ENCODE measurements around the gene INTS1.

INTS1 gene, protein sequence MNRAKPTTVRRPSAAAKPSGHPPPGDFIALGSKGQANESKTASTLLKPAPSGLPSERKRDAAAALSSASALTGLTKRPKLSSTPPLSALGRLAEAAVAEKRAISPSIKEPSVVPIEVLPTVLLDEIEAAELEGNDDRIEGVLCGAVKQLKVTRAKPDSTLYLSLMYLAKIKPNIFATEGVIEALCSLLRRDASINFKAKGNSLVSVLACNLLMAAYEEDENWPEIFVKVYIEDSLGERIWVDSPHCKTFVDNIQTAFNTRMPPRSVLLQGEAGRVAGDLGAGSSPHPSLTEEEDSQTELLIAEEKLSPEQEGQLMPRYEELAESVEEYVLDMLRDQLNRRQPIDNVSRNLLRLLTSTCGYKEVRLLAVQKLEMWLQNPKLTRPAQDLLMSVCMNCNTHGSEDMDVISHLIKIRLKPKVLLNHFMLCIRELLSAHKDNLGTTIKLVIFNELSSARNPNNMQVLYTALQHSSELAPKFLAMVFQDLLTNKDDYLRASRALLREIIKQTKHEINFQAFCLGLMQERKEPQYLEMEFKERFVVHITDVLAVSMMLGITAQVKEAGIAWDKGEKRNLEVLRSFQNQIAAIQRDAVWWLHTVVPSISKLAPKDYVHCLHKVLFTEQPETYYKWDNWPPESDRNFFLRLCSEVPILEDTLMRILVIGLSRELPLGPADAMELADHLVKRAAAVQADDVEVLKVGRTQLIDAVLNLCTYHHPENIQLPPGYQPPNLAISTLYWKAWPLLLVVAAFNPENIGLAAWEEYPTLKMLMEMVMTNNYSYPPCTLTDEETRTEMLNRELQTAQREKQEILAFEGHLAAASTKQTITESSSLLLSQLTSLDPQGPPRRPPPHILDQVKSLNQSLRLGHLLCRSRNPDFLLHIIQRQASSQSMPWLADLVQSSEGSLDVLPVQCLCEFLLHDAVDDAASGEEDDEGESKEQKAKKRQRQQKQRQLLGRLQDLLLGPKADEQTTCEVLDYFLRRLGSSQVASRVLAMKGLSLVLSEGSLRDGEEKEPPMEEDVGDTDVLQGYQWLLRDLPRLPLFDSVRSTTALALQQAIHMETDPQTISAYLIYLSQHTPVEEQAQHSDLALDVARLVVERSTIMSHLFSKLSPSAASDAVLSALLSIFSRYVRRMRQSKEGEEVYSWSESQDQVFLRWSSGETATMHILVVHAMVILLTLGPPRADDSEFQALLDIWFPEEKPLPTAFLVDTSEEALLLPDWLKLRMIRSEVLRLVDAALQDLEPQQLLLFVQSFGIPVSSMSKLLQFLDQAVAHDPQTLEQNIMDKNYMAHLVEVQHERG (N-terminal part only)

DNA sequence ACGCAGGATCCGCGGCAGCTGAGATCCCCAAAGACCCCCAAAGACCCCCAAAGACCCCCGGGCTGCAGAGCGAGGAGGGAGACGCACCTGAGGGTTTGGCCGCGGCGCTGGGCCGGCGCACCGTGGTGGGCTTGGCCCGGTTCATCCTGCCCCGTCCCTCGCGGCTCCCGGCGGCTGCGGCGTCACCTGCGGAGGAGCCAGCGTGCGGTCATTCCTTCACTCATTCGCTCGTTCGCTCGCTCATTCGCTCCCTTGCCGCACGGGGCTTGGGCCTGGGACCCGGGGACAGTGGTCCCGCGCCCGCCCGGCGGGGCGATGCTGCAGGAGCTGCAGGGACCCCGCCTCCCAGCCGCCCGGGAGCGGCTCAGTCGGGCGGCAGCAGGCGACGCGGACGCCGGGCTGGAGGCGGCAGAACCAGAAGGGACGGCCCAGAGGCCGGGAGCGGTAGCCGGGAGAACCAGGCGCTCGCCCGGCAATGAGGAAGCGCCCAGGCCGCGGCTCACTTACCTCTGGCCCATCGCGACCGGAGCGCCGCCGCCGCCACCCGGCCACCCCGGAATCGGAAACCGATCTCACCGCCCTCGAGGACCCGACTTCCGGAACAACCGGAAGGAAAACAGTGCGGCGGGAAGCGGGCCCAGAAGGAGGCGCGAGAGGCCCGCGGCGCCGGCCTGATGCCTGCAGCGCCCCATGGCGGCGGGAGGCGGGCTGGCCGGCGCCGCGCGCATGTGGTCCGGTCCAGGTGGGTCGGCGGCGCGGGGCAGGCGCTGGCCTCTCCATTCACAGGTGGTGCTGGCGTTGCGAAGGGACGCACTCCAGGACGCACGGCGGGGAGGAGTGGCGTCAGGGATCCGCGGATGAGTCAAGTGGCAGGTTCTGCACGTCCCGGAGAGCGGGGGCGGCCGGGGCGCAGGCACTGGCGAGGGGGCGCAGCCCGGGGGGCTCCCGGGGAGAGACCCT lies at the start of gene INTS1:
INTS1 (minus strand) TSS at position 574 of the 960 bp plus-strand sequence; CDS start at position 145, 429 bp downstream.
- DNase-seq (ENCODE audit: low read depth, low spot score), result peak; percentile 77

DNA sequence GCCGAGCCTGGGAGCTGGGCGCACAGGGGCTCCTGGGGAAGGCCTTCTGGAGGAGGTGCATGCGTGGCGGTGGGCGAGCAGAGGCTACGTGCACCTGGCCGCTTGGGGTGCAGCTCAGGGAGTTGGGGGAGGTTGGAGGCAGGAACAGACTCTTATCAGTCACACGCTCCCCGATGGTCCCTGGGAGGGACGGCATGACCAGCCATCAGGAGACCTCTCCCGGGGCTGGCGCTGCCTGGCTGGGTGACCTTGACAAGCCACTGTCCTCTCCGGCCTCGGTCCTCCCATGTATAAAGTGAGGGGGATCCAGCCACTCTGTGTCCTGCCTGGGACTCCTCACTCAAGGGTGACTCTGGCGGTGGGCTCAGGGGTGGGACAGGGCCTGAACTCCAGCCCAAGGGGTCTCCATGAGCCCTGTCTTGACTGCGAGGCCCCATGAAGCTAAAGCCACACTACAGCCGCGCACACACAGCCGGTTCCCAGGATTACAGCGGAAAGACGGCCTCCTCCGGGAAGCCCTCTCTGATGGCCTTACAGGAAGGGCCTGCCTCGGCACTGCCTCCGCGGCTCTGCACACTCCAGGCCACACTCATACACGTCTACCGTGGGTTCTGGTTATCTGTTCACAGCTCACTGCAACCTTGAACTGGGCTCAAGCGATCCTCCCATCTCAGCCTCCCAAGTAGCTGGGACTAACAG lies 49.5 kb upstream of the INTS1 start:
- no peak for DNase-seq (ENCODE audit: low read depth, low spot score)

DNA sequence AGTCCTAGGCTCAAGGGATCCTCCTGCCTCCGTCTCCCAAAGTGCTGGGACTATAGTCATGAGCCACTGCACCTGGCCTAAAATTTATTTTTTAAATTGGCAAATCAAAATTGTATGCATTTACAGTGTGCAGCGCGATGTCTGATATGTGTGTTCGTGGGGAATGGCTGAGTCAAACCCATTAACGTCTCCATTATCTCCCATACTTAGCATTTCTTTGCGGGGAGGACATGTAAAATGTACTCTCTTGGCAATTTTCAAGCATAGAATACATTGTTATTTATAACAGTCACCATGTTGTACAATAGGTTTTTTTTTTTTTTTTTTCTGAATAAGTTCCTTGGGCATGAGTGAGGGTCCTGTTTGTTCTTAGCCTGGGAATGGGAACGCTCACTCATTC lies 48.0 kb upstream of the INTS1 start:
- DNase-seq (ENCODE audit: low read depth, low spot score), result no peak

DNA sequence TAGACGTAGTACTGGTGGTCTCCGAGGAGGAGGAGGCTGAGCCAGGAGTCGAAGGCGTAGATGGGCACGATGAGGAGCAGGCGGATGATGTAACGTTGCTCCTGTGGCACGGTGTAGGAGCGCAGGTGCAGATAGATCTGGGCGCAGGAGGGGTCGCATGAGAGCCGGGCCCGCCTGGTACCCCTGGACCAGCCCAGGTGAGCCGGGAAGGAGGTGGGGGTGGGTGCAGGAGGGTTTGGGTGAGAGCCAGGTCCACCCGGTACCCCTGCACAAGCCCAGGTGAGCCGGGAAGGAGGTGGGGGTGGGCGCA lies 46.6 kb upstream of the INTS1 start:
- DNase-seq (ENCODE audit: low read depth, low spot score), result no peak

DNA sequence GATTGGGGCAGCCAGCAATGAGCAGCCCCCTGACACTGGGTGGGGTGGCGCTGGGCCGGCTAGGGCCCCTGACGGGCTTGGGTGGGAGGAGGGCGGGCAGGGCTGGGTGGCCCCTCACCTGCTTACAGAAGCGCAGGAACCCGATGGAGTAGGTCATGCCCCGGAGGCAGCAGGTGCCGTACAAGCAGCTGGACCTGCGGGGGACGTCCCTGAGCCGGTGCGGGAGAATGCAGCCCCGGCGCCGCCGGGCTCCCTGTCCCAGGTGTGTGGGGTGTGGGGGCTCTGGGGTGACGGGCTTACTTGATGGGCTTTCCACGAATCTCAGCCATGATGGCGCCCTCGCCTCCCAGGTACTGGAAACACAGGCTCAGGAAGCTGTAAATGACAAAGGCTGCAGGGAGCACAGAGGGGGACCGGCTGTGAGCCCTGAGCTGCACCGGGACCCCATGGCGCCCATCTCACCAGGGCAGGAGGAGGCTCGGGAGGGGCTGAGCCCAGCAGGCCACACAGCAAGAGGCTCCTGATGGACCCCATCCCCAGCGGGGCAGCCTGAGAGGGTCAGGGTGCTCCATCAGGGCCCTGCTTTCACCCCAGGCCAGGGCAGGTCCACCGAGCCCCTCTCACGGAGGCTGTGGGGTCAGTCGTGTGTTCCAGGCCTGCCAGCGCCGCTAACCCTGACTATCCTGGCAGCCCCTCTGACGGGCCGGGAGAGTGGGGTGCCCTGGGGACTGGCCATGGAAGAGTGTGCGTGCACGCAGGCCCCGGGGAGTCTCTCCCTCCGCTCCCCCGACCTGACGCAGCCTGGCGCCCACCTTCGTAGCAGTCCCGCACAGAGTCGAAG lies 46.0 kb upstream of the INTS1 start:
- no peak for DNase-seq (ENCODE audit: low read depth, low spot score)

DNA sequence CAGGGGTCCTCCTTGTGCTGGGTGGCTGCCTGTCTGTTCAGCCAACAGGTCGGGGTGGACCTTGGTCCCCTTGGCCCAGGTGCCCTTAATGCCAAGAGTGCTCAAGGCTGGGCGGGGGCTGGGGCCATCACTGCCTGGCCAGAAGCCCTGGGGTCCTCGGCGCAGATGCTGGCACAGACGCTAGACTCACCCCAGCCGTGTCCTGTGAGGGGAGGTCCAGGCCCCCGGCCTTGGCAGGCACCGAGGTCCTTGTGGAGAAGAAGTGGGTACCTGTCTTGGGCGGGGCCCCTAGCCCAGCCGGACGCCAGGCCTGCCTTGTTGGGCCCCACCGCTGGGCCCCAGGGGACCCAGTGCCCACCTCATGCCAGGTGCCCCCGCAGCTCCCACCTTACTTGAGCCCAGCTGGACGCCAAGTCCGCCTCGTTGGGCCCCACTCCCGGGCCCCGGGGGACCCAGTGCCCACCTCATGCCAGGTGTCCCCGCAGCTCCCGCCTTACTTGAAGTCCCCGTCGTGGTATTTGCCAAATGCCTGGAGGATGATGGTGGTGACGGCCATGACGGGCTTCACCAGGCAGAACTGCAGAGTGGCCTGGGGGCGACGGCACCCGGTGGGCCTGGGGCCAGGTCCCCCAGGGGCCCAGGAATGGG lies 45.3 kb upstream of the INTS1 start:
- no peak for DNase-seq (ENCODE audit: low read depth, low spot score)

DNA sequence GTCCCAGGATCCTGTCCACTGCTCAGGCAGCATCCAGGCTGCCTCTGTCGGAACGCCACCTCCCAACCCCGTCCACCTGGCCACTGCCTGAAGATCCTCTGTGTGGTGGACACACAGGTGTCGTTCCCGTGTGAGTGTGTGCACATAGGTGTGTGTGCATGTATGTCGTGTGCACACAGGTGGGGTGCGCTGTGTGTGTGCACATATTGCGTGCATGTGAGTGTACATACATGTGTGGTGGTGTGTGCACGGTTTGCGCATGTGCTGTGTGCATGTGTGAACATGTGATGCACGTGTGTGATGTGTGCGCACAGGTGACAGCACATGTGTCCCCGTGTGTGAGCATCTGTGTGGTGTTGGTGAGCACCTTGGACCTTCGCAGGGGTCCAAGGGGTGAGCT lies 44.8 kb upstream of the INTS1 start:
- no peak for DNase-seq (ENCODE audit: low read depth, low spot score)

DNA sequence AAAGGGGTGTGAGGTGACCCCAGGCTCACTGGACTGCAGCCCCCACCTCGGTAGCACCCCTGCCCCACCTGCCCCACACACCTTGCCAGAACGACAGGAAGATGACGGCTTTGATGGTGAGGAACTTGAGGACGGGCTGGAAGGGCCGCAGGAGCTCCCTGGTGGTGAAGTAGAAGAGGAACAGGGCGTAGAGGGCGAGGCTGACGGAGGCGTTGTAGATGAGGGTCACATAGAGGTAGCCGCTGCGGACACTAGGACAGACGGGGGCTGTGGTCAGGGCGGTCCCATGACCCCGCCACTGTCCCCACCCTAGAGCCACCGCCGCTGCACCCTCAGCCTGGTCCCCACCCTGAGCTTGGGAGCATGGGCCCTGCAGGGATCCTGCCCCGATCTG lies 44.2 kb upstream of the INTS1 start:
- DNase-seq (ENCODE audit: low read depth, low spot score), result no peak

DNA sequence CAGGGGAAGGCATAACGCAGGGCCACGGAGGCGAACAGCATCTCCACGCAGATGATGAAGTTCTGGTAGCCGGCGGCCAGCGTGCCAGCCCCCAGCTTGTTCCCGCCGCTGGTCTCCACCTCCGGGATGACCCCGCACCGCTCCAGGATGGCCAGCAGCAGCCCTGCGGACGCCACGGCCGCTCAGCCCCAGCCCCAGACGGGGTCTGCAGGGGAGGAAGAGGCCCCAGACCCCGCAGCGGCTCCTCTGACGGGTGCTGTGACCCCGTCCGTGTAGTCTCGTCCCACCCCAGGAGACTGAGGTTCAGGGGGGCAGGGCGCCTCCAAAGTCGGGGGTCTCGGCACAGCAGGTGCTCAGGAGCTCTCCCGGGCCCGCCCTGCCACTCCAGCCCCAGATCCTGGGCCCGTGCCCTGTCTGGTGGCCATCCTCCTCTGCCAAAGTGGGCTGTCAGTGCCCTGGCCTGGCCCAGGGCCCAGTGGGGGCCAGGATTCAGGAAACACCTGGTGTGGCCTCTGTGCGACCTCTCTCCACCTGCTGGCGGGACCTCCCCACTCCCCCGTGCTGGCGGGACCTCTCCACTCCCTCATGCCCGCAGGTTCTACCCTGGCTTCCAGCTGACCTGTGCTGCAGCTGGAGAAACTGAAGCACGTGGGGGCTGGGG lies 43.7 kb upstream of the INTS1 start:
- DNase-seq (ENCODE audit: low read depth, low spot score), result no peak

DNA sequence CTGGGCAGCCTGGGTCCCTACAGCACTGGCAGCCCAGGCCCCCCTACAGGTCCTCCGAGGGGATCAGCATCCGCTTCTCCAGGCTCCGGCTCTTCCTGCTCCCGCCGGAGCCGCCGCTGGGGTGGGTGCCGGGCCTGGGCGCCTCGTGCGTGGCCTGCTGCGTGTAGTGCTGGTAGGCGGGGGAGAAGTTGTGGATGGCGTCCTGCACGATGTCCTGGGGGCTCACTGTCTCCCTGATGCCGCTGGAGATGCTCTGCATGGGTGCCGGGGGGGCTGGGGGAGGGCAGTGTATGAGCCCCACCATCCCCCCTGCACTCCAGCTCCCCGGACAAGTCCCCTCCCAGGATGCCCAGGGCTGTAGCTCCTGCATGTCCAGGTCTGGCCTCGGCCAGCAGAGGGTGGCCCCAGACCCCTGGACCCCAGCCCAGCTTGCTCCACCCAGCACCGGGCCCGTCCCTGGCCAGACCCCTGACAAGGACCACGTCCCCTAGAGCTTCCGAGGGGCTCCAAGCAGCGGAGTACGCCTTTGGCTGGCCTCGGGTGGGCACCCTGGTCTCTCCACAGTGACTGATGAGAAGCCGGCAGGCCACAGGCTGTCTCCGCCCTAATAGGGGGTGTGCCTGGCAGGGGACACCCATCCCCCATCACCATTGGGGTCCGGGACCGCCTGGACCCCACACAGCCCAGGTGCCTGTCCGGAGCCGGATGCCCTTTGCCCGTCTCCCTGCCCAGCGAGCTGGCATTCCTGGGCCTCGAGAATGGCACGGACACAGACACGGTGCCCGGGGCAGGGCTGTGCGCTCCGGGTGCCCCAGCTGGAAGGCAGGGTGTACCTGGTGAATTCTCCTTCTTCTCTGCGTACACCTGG lies 43.0 kb upstream of the INTS1 start:
- no peak for DNase-seq (ENCODE audit: low read depth, low spot score)

DNA sequence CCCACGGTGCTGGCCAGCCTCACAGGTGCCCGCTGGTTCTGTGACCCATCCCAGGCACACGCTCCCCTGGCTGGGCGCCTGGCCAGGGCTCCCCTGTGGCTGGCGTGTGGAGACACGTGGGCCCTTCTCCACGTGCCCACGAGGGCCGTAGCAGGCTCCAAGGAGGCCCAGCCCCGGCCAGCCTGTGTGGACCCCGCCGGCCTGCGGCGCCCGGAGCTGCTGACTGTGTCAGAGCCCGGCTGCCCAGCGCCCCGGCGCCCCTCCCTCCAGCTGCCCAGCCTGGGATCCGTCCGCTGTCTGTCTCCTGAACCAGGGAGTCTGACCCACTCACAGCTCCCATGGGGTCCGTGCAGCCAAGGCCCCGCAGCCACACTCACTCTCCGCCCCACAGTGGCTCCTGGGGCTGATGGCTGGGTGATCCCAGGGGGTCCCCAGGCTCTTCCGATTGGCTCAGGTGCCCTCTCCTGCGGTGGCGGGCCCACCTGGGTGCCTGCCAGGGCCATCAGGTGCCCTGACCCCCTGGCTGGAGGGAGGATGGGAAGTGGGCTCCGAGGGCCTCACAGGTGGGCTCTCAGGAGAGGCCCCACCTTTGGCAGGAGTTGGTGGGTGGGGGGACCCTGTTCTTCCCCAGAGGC lies 42.2 kb upstream of the INTS1 start:
- no peak for DNase-seq (ENCODE audit: low read depth, low spot score)

DNA sequence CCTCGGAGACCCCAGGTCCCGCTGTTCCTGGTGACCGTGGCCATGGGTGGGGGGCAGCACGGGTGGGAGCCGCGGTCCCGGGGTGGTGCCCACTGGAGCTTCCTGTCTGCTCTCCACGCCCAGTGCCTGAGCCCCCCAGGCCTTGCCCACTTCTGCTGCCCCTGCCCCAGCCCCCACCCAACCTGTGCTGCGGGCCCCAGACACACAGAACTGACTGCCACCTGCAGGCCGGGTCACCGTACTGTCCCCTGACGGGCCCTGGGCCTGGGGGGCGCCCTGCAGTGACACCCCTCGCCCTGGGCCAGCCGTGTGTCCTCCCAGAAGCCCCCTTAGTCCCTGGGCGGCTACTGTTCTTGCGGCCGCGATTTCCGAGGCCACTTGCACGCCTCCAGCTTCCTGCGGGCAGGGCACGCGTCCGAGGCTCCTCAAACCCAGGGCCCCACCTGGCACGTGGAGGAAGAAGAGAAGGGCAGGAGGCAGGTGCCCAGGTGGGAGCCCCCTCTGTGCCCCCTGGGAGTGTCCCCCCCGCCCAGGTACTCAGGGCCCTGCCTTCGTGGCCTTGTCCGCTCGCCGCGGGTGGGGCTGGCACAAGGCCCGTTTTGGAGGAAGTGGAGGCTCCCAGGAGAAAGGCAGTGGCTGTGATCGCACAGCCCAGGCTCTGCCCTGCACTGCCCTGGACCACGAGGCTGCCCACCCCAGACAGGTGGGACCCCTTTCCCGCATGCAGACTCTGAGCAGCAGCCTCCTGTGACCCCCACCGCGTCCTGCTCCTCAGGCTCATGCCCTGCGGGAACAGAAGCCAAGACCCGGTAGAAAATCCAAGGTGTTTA lies 41.4 kb upstream of the INTS1 start:
- no peak for DNase-seq (ENCODE audit: low read depth, low spot score)

DNA sequence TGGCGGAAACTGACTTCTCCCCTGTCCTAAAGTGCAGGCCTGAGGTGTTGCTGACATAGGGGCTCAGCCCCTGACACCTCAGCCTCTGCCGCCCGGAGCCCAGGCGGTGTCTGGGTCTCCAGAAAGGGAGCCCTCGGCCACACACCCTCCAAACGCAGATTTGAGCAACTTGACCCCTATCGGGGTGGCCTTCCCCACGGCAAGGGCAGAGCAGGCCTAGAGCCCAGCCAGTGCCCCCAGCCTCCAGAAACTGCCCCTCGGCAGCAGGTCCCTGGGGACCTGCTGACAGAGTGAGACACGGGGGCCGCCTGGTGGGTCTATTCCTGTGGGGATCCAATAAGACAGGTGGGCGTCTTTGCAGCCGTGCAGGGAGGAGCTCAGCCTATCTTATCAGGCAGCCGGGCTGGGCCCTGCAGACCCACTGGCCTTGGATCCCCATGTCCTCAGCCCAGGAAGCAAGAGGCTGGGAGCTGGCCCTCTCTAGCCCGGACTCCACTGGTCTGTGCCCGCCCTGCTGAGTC lies 40.8 kb upstream of the INTS1 start:
- no peak for DNase-seq (ENCODE audit: low read depth, low spot score)

DNA sequence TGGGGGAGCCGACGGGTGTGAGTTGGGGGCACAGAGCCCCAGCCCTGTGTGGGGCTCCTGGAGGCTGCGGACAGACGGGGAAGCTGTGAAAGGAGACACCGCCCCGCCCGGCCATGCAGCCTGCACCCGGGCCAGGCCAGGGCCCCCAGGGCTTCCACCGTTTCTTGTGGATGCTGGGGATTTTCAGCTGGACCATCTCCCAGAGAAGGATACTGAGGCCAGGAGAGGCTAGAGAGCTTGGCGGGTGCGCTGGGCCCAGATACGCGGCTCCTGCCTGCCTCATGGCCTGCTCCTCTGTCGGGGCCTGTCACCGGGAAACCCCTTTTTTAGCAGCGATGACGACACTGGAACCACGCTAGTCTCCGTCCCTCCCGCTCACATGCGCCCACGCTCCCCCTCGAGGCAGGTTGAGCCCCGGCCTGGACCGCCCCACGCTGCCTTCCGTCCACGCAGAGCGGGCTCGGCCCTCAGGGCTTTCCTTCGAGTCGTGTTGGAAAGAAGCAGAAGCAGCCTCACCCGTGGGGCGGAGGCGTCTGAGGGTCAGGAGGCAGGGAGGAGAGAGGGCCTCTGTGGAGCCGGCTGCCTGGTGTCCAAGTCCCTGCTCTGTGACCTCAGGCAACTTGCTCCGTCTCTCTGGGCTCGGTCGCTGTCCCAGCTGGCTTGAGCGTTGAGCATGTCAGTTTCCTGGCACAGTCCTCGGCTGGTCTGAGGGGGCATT lies 40.1 kb upstream of the INTS1 start:
- DNase-seq (ENCODE audit: low read depth, low spot score), result no peak

DNA sequence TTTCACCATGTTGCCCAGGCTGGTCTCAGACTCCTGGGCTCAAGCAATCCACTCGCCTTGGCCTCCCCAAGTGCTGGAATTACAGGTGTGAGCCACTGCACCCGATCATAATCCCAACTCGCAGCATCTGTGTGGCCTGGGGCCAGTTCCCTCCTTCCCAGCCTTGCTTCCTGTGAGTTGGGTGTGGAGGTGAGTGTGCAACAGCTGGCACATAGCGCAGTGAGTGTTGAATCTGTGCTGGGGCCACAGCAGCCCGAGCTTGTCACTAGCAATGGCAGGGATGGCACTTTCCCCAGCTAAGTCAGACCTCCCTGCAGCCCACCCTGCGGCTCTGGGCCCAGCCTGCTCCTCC lies 39.6 kb upstream of the INTS1 start:
- DNase-seq (ENCODE audit: low read depth, low spot score), result no peak

All from activated naive CD8-positive, alpha-beta T cell treated with anti-CD3 and anti-CD28 coated beads, Interleukin-2, amount 50 U/mL, for 16 hours (primary cell).